Measurements from ENCODE around the gene FAU.

DNA sequence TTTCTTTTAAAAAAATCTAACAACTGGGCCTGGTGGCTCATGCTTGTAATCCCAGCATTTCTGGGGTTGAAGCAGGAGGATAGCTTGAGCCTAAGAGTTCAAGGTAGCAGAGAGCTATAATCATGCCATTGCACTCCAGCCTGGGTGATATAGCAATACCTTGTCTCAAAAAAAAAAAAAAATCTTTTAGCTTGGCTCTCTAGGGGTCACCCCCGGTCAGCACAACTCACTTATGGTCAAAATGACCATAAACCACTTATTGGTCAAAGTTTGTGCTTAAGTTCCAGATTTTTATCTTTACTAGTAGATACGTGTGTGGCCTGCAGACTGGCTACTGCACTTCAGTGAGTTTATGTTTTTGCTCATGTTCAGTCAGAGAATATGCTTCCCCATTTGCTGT is 41.8 kb upstream of the FAU start:
- TF ChIP-seq EZH2 (IDR thresholded peaks at IDR 0.05), result no peak
- TF ChIP-seq, protein P1, sequence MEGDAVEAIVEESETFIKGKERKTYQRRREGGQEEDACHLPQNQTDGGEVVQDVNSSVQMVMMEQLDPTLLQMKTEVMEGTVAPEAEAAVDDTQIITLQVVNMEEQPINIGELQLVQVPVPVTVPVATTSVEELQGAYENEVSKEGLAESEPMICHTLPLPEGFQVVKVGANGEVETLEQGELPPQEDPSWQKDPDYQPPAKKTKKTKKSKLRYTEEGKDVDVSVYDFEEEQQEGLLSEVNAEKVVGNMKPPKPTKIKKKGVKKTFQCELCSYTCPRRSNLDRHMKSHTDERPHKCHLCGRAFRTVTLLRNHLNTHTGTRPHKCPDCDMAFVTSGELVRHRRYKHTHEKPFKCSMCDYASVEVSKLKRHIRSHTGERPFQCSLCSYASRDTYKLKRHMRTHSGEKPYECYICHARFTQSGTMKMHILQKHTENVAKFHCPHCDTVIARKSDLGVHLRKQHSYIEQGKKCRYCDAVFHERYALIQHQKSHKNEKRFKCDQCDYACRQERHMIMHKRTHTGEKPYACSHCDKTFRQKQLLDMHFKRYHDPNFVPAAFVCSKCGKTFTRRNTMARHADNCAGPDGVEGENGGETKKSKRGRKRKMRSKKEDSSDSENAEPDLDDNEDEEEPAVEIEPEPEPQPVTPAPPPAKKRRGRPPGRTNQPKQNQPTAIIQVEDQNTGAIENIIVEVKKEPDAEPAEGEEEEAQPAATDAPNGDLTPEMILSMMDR (IDR thresholded peaks at IDR 0.05 in 2 of 3, conservative IDR thresholded peaks at IDR 0.05 in 1 of 3; ENCODE audit: borderline replicate concordance in 1 of 3, insufficient read depth in 1 of 3, low read depth in 2 of 3, low read length in 2 of 3), result no peak

All from HCT116 (cell line).